CD4-positive, alpha-beta T cell treated with Interleukin-6 for 4 hours (primary cell): ENCODE data around the gene UGT1A1.

Experiments used
- DNase-seq: peaks from one replicate; pipeline ENCODE4 v3.0.0-alpha.2; 2020; ENCODE audit warnings: mixed read lengths

The UGT1A1 gene

GRCh38 chr2:233799087-233799665, 39.1 kb downstream of the UGT1A1 start:
- DNase-seq, result no peak

GRCh38 chr2:233799716-233800115, 39.6 kb downstream of the UGT1A1 start:
- DNase-seq, result no peak

DNA sequence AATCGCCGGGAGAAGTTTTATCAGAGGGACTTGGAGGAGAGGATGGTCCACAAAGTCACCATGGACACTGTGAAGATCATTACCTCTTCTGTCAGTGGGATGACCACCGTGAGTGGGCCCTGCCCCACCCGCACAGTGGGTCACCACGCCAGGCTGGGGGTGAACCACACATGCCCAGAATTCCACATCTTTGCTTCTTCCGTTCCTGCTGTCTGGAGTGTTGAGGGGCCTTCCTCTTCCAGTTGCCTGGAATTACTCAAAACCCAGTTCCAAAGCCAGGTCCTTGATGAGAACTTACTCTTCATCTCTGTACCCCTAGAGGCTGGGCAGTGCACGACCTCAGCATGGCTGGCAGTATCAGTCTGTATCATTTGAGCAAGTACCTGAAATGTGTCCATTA, 40.1 kb downstream of the UGT1A1 start:
- no peak for DNase-seq

DNA sequence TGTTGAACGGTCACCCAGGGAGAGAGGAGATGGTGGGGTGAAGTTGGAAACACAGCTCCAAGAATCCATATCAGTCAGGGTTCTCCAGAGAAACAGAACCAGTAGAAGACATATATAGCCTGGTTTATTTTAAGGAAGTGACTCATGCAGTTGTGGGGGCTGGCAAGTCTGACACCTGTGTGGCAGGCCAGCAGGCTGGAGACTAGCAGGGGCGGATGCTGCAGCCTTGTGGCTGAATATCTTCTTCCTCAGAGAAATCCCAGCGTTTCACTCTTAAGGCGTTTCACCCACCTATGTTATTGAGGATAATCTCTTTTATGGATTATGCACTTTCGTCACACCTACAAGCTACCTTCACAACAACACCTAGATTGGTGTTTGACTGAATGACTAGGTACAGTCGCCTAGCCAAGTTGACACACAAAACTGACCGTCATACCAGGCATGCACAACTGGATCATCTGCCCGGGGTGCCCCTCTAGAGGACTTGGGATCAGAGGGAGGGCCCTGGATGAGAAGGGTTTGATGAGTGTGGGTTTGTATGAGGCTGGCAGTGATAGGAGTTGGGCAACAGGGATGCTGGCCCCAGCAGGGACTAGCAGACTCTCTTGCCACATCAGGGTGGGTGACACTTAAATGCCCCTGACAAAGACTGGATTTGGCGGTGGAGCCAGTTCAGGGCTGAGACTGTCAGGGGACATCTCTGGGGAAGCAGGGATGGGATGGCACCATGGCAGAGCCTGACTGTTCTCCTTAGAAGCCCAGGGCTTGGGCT, 41.5 kb downstream of the UGT1A1 start:
- no peak for DNase-seq

DNA sequence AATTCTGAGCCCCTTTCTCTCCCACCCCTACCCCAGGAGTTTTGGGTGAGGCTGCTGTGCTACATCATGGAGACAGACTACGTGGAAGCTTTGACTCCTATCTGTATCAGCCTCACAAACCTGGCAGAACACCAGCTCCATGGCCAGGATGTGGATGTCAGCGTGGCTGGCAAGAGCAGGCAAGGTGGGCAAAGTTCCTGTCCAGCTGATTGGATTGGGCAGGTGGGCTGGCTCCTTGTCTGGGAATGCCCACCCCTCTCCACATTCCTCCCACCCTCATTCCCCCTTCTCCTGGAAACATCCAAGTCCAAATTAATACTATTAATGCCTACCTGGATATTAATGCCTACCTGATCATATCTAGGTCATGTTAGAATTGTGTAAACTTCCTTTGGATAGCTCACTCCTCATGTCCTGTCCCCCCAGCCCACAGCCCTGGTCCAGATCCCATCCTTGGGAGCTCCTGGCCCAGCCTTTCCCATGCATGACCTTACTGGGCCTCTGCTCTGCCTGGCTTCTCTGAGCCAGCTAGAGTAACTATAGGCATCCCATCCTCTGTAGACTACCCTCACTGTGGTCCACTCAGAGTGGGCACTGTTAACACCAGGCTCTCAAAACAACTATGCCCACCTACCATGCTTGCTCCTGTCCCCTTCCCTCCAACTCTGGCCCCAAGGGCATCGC, 42.2 kb downstream of the UGT1A1 start:
- no peak for DNase-seq

- no peak for DNase-seq
Observed at GRCh38 chr2:233803292-233803911, 43.3 kb downstream of the UGT1A1 start.

DNA sequence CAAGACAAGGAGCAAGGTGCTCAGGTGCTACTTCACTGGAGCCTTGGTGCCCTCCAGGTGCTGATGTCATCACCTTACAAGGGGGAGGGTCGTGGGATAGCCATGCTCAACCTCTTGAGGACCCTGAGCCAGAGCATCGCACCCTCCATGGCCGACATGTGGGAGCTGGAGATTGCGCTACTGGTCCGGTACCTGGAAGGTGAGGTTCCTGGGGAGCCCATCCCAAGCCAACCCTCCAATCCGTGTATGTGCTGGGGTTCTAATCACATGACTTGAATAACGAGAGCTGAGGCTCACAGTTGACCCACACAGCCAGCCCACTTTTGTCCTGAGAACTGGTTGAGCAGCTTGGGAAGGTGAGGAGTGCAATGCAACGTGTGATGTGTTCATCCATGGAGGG, 43.9 kb downstream of the UGT1A1 start:
- DNase-seq, result no peak

DNA sequence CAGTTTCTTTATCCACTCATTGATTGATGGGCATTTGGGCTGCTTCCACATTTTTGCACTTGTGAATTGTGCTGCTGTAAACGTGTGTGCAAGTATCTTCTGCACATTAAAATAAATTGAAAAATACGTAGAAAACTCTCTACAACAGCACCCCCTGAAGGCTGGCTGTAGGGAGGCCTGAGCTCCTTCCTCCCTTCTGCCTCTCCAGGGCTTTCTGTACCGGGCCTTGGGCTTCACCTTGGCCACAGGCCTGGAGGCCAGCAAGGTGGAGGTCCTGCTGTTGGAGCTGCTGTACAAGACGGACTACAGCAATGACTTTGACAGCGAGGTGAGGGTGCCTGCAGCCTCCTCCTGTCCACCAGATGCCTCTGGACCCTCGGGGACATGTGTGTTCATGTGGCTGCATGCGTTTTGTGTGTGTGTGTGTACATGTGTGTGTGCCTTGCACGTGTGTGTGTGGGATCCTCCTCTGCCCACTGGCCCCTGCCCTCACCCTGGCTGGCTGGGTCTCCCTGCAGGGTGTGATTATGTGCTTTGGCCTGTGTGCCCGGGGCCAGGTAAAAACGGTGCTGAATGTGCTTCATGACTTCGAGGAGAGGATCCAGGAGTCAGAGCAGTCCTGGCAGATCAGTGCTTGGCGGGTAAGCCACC, 47.3 kb downstream of the UGT1A1 start:
- DNase-seq, result no peak

DNA sequence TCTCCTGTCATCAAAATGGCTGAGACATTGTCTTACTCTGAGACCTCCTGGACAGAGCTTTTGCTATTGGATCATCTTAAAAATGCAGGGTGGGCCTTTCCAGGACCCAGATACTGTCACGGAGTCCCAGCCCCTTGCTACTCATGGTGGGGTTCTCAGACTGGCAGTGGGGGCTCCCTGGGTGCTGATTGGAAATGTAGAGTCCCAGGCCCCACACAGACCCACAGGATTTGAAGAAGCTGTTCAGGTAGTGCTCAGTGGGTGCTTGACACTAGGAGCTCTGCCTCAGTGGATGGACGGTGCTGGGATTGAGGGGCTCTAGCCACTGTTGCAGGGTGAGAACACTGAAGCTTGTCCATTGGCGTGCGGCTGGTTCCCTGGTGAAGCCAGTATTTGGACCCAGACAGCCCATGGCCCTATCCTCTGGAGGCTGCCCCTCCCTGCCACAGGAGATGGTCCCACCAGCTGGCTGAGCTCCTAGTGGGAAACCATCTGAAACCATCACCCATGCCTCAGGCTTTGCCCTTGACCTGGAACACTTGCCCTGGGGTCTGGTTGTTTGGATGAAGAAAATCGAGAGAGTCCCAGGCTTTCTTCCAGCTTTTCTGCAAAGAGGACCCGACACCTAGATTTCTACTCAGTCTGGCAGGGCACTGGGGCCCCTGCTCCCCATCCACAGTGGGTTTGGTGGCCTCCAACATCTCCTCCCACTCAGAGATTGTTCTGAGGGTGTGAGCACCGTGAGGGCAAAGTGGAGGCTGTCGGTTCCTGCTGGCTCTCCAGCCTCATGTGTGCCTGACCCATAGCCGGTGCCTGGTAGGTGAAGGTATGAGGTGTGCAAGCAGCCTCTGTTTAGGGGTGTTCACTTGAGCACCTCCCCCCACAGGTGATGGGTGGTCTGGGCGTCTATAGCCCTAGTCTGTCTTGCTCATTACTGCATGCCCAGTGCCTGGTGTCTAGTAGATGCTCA, 48.2 kb downstream of the UGT1A1 start:
- DNase-seq, result no peak

GRCh38 chr2:233810385-233810784, 50.3 kb downstream of the UGT1A1 start:
- DNase-seq, result no peak

- DNase-seq, result no peak
Observed at GRCh38 chr2:233811087-233811486, 51.0 kb downstream of the UGT1A1 start.

GRCh38 chr2:233811732-233812131, 51.7 kb downstream of the UGT1A1 start:
- no peak for DNase-seq

DNA sequence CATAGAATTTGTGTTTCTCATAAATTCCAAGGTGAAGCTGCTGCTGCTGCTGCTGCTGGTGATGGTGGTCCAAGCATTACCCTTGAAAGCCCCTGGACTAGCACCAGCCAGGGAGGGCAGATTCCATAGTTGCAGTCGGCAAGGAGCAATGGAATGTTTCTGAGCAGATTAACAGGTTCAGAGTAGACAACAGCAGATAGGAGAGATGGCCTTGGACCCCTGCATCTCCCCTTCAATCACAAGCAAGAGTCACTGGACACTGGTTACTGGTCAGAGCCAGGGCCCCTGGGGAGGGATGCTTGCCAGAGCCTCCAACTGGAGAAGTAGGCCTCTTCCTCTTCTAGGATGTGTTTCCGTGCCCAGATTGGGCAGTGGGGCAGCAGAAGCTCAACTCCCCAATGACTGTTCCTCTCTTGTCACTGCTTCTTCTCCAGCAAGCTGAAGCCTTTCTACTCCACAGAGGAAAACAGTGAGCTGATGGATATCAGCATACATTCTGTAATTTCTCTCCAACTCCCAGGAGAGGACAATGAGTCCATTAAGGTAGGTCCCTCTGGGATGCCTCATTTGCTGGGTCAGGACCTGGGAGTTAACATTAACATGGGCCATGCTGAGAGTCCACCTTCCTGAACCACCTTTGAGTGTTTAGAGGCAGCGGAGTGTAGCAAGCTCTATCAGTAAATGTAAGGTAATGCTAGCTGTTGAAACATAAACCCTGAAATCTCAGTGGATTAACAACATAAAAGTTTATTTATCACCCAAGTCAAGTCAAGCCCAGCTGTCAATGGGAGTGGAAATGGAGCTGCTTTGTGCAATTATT, 53.4 kb downstream of the UGT1A1 start:
- DNase-seq, result no peak

GRCh38 chr2:233814056-233814835, 54.2 kb downstream of the UGT1A1 start:
- DNase-seq, result no peak

- DNase-seq, result no peak
Observed at GRCh38 chr2:233815861-233816260, 55.8 kb downstream of the UGT1A1 start.

- no peak for DNase-seq
Observed at GRCh38 chr2:233816334-233816733, 56.3 kb downstream of the UGT1A1 start.

DNA sequence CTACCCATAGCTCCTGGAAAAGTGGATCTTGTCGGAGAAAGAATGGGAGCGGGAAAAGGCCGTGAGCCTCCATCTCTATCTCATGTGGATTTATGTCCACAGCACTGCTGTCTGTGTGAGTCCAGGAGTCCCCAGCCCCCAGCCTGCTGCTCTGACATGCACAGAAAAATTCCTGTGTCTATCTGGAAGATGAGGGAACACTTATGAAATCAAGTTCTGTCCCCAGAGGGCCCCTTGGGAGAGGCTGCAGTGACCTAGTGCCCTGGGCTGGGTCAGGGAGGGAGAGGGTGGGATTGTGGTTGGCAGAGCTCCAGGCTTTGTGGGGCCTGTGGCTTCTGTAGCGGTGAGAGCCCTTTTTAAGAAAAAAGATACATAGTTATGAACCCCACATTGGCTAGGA, 56.7 kb downstream of the UGT1A1 start:
- DNase-seq, result no peak

GRCh38 chr2:233817361-233817911, 57.4 kb downstream of the UGT1A1 start:
- DNase-seq, result no peak

DNA sequence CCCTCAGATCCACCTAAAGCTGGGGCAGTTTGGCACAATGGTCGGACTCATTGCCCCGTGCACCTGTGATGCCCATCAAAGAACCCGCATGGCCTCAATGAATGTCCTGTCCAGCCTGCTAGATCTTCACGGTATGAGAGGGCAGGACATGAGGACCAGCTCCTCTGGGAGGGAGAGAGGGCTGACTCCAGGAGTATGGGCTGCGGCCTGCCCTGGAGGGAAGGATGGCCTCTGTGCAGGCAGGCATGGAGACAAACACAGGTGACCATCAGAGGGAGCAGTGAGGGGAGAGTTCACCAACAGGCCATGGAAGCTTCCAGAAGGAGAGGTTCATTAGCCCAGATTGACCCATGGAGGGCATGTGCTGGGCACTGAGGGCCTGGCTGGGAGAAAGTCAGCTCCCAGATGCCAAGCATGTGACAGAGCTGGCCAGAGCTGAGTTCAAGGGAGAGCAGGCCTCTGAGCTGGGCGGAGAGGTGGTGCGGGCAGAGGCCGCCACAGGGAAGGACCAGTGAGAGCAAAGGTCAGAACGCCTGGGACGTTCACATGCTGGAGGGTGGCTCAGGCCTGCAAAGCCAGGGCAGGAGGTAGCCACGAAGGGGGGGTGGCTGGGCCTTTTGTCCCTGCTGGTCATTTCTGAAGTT, 58.0 kb downstream of the UGT1A1 start:
- no peak for DNase-seq
